Cardiac muscle cell (in vitro differentiated cells and primary cell): Measurements from ENCODE around the gene GALNT10. TPM values are rescaled to one million over a fixed set of nuclear protein-coding genes. Genes with fewer than 3 reads are reported as not detected.

ENCODE experiments used
- DNase-seq, 2 donors: peaks; one replicate each; pipeline versions ENCODE4 v3.0.0 to v3.0.0-alpha.2; 2010 to 2017; ENCODE audit warnings: low read depth in 1 of 2, low spot score in 1 of 2
- H3K27ac ChIP-seq: fragments of 200-600 bp; sonication (generic); 2 replicates; pipeline ENCODE4 v1.5.1; 2016
- H3K27me3 ChIP-seq: fragments of 200-600 bp; sonication (generic); 2 replicates; pipeline ENCODE4 v1.6.0; 2016; ENCODE audit warnings: control low read depth
- H3K36me3 ChIP-seq: fragments of 200-600 bp; sonication (generic); 2 replicates; pipeline ENCODE4 v1.5.1; 2016; ENCODE audit warnings: control low read depth
- H3K4me1 ChIP-seq: fragments of 200-600 bp; sonication (generic); 2 replicates; pipeline ENCODE4 v1.8.1; 2017; ENCODE audit warnings: low read depth, mild to moderate bottlenecking, mixed run types
- H3K4me3 ChIP-seq: fragments of 200-600 bp; sonication (generic); 2 replicates; pipeline ENCODE4 v1.5.1; 2016; ENCODE audit warnings: mild to moderate bottlenecking
- H3K9me3 ChIP-seq: fragments of 200-600 bp; sonication (generic); 2 replicates; pipeline ENCODE4 v1.5.1; 2017; ENCODE audit warnings: low read depth, mild to moderate bottlenecking, control low read depth
- polyA plus RNA-seq: library from polyadenylated mRNA; unstranded; fragments of >200 nt; fragmentation: Nextera tagmentation; extraction: Ambion mirVana; gene quantifications from 2 replicates; pipeline ENCODE4 v1.2.1, GENCODE V29; 2016
- total RNA-seq: library from RNA; depleted of rRNA; stranded (reverse); fragments of >200 nt; gene quantifications from 2 replicates; pipeline ENCODE4 v1.2.3, GENCODE V29; 2016
- TF ChIP-seq, protein P1 (sequence below): IDR thresholded peaks from 2 replicates; pipeline ENCODE4 v1.5.1; 2012; ENCODE audit warnings: low read depth, mild to moderate bottlenecking, low read length

The GALNT10 gene
- total and polyA plus RNA-seq, 2 experiments from 2014 or later: 8.2 TPM

GRCh38 chr5:154163327-154164248 lies 26.9 kb upstream of the GALNT10 start:
- Histone ChIP-seq H3K4me1 (peaks cover 4% of the 10 kb centered on the region), H3K36me3 (no peaks in the 10 kb centered on the region), H3K9me3 (no peaks in the 10 kb centered on the region), H3K4me3 (no peak overlapping the region), H3K27ac (no peak overlapping the region), H3K27me3 (peaks cover 22% of the 10 kb centered on the region)
- TF ChIP-seq, protein P1, sequence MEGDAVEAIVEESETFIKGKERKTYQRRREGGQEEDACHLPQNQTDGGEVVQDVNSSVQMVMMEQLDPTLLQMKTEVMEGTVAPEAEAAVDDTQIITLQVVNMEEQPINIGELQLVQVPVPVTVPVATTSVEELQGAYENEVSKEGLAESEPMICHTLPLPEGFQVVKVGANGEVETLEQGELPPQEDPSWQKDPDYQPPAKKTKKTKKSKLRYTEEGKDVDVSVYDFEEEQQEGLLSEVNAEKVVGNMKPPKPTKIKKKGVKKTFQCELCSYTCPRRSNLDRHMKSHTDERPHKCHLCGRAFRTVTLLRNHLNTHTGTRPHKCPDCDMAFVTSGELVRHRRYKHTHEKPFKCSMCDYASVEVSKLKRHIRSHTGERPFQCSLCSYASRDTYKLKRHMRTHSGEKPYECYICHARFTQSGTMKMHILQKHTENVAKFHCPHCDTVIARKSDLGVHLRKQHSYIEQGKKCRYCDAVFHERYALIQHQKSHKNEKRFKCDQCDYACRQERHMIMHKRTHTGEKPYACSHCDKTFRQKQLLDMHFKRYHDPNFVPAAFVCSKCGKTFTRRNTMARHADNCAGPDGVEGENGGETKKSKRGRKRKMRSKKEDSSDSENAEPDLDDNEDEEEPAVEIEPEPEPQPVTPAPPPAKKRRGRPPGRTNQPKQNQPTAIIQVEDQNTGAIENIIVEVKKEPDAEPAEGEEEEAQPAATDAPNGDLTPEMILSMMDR: no peak
- DNase-seq: no peak

GRCh38 chr5:154164249-154164581 lies 26.3 kb upstream of the GALNT10 start:
- H3K4me1 ChIP-seq: peaks cover 4% of the 10 kb centered on the region
- TF ChIP-seq, protein P1: no peak
- peaks cover 18% of the 10 kb centered on the region for H3K27me3 ChIP-seq
- no peak overlapping the region for H3K4me3 ChIP-seq
- H3K9me3 ChIP-seq: no peaks in the 10 kb centered on the region
- H3K27ac ChIP-seq: no peak overlapping the region
- DNase-seq: no peak
- H3K36me3 ChIP-seq: no peaks in the 10 kb centered on the region

DNA sequence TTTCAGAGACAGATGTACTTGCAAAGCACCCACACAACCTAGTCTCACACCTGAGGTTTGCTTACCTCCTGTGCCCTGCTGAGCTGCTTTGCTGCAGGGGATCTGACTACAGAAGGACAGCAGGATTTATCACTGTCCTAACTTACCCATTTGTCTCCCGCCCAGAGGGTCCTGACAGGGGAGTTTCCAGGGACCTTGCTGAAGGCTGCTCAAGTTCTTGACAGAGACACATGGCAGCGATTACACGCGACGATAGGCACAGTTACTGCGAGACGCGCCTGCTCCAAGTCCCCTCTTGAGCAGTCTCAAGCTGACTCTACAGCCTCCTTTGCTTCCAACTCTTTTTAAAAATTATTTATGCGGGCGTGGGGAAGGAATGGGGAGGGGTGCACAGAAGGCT lies 24.6 kb upstream of the GALNT10 start:
- DNase-seq: peak in 1 of 2 donors; percentile 21
- Histone ChIP-seq H3K9me3 (no peaks in the 10 kb centered on the region), H3K4me1 (peaks cover 4% of the 10 kb centered on the region), H3K27me3 (peaks cover 18% of the 10 kb centered on the region), H3K4me3 (no peak overlapping the region), H3K27ac (no peak overlapping the region), H3K36me3 (no peaks in the 10 kb centered on the region)
- TF ChIP-seq, protein P1: no peak

DNA sequence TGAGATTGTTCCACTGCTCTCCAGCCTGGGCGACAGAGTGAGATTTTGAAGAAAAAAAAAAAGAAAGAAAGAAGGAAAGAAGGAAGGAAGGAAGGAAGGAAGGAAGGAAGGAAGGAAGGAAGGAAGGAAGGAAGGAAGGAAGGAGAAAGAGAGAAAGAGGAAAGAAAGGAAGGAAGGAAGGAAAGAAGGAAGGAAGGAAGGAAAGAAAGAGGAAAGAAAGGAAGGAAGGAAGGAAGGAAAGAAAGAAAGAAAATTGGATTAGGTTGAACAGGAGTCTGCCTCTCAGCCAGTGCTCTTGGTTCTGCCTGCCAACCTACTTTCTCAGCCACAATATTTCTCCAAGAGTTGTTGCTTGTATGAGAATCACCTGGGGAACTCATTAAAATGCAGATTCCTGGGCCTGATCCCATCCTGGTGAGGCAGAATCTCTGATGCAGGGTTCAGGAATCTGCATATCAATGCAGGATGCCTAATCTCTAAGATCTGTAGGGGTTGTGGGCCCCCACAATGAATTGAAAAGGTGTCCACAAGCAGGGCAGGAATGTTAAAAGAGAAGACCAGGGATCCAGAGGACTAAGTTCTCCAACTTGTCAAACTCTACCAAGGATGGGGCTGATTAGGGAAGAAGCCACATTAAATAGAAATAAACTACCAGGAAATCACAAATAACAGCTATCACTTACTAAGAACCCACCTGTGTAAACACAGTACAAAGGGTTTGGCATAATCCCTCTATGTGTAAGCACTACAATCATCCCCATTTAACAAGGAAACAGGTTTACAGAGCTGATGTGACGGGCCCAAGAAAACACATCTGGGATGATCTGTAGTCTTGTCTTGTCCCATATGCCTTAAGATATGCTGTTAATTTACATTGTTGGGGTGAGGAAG lies 23.4 kb upstream of the GALNT10 start:
- H3K27ac ChIP-seq: no peak overlapping the region
- peaks cover 4% of the 10 kb centered on the region for H3K4me1 ChIP-seq

DNA sequence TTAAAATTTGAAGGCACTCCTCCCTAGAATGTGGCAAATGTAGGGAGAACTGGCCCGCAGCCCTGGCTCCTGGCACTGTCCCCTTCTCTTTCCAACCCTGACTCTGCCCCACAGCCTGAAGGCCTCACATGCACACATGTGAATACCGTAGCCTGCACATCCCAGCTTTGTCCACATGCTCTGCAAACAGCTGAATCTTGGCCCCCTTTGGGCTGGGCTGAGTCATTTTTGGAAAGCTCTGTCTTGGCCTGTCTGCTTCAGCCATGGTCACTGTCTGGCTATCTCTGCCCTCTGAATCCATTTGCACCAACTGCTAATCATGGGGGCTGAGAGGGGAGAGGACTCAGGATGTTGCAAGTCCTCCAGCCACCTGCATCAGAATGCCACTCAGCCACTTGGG lies 22.1 kb upstream of the GALNT10 start:
- Histone ChIP-seq H3K36me3 (no peaks in the 10 kb centered on the region), H3K4me1 (peaks cover 4% of the 10 kb centered on the region), H3K27me3 (peaks cover 25% of the 10 kb centered on the region), H3K4me3 (no peak overlapping the region), H3K27ac (no peak overlapping the region), H3K9me3 (no peaks in the 10 kb centered on the region)
- TF ChIP-seq, protein P1: no peak
- DNase-seq: no peak

More for the DNA sequence above, 23.4 kb upstream of the GALNT10 start:
- Histone ChIP-seq H3K36me3 (no peaks in the 10 kb centered on the region), H3K4me3 (no peak overlapping the region), H3K9me3 (no peaks in the 10 kb centered on the region), H3K27me3 (peaks cover 18% of the 10 kb centered on the region)
- no peak for DNase-seq
- TF ChIP-seq, protein P1: no peak
